Spinal cord (tissue), 10 donors: Measurements from ENCODE around the gene SLC2A10. TPM values are rescaled to one million over a fixed set of nuclear protein-coding genes. Genes with fewer than 3 reads are reported as not detected.

ENCODE experiments used
- DNase-seq, 6 donors: peaks; one replicate each; pipeline versions ENCODE4 v3.0.0 to v3.0.0-alpha.2; 2013 to 2015; ENCODE audit warnings: low spot score in 6 of 6, low read depth in 4 of 6
- H3K27ac ChIP-seq: one replicate; pipeline ENCODE4 v1.5.1; 2013; ENCODE audit warnings: low read depth, low read length, control low read depth
- H3K27me3 ChIP-seq: one replicate; pipeline ENCODE4 v1.6.1; 2013; ENCODE audit warnings: low read length; ENCODE audit not compliant: control insufficient read depth, insufficient read depth
- H3K36me3 ChIP-seq: one replicate; pipeline ENCODE4 v1.6.1; 2013; ENCODE audit warnings: low read length; ENCODE audit not compliant: control insufficient read depth, insufficient read depth
- H3K4me1 ChIP-seq: one replicate; pipeline ENCODE4 v1.6.1; 2013; ENCODE audit warnings: low read length; ENCODE audit not compliant: control insufficient read depth, insufficient read depth
- H3K4me3 ChIP-seq: one replicate; pipeline ENCODE4 v1.5.1; 2013; ENCODE audit warnings: low read depth, low read length, control low read depth
- H3K9me3 ChIP-seq: one replicate; pipeline ENCODE4 v1.6.1; 2013; ENCODE audit warnings: low read length; ENCODE audit not compliant: control insufficient read depth, insufficient read depth
- WGBS: methylation state at CpG from one replicate; pipeline ENCODE4 v1.1.5; 2013; ENCODE audit warnings: missing lambda C conversion rate; ENCODE audit not compliant: insufficient coverage; 5-methylcytosine and 5-hydroxymethylcytosine counted together
- polyA plus RNA-seq, 2 donors: library from polyadenylated mRNA; unstranded; fragments of 120-200 nt; gene quantifications; one replicate each; pipeline ENCODE4 v1.2.1, GENCODE V29; 2013; ENCODE audit not compliant: insufficient read length in 2 of 2
- total RNA-seq, 2 donors: library from RNA; depleted of rRNA in 1 of 2; stranded (reverse); fragments of 120-200 nt in 1 of 2; fragments of >200 nt in 1 of 2; gene quantifications; one replicate each; pipeline versions ENCODE4 v1.2.3 to v1.2.4, GENCODE V29; 2013 to 2014
- donor health status: healthy.

SLC2A10 gene
- total and polyA plus RNA-seq, 4 donors = 14.6 to 31.1 (median 17.3) TPM

DNA sequence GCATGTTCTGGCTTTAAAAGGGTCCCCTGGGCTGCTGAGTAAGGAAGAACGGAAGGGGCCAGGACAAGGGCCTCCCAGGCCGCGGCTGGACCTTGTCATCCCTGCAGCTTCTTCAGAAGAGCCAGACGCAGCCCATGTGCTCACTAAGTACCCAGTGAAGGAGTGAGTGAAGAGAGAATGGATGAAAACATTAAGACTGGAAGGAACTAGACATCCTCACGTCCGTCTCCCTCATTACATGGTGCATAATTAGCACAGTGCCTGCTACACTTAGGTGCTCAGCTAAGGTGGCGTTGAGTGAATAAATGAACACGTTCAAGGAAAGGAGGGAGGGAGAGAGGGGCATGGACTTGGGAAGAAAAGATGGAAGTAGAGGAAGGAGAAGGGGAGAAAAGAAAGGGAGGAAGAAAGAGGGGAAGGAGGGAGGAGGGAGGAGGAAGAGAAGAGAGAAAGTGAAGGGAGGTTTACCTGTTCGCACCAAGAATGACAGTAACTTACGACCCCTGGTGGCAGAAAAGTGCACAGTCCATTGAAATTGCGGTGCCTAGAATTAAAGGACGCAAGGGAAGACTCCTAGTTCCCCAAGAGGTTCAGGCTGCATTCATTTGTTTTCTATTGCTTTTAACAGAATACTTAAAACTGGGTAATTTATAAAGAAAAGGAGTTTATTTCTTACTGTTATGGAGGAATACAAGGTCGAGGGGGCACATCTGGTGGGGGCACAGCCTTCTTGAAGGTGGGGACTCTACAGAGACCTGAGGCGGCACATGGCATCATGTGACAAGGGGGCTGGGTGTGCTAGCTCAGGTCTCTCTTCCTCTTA, 28.2 kb upstream of the SLC2A10 start:
- no peak overlapping the region for H3K27ac ChIP-seq
- H3K27me3 ChIP-seq = no peaks in the 10 kb centered on the region
- peaks cover 4% of the 10 kb centered on the region for H3K36me3 ChIP-seq
- H3K4me3 ChIP-seq = no peak overlapping the region
- H3K9me3 ChIP-seq = no peaks in the 10 kb centered on the region
- WGBS = 57% methylated on average over 9 of the region's 14 CpGs
- peak in 4 of 6 donors; percentile 62 to 91 (median 76) for DNase-seq
- H3K4me1 ChIP-seq = peaks cover 19% of the 10 kb centered on the region

DNA sequence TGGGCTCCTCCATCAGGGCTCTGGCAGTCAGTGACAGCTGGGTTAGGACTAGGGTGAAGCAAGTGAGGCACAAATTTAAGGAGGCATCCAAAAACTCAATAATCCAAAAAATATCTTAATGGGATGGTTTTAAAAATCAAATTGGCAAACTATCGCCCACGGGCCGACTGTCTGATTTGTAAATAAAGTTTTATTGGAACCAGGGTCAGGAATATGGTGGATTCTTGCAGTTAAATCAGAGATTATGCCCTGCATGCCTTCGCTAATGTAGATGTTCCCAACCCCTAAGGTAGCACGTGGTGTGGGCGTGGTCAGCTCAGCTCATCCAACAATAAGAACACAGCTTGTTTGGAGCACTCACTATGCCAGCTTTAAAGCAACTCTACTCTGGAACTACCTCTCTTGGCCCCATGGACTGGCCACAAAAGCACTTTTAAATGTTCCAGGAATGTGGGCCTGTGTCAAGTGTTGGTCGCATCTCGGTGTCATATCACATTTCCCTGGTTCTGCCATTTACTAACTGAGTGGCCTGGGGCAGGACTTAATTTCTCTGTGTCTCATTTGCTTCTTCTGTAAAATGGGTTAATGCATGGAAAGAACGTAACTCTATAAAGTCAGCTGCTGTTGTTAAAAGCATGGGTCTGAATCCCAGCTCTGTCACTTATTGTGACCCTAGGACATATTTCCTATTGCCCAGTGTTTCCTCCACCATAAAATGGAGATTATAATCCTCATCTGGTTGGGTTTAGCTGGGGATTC, 27.2 kb upstream of the SLC2A10 start:
- no peaks in the 10 kb centered on the region for H3K27me3 ChIP-seq
- no peak overlapping the region for H3K4me3 ChIP-seq
- WGBS = 89% methylated on average over 8 of the region's 9 CpGs
- no peak for DNase-seq
- H3K36me3 ChIP-seq = peaks cover 4% of the 10 kb centered on the region
- H3K27ac ChIP-seq = no peak overlapping the region
- H3K9me3 ChIP-seq = no peaks in the 10 kb centered on the region
- H3K4me1 ChIP-seq = peaks cover 20% of the 10 kb centered on the region

DNA sequence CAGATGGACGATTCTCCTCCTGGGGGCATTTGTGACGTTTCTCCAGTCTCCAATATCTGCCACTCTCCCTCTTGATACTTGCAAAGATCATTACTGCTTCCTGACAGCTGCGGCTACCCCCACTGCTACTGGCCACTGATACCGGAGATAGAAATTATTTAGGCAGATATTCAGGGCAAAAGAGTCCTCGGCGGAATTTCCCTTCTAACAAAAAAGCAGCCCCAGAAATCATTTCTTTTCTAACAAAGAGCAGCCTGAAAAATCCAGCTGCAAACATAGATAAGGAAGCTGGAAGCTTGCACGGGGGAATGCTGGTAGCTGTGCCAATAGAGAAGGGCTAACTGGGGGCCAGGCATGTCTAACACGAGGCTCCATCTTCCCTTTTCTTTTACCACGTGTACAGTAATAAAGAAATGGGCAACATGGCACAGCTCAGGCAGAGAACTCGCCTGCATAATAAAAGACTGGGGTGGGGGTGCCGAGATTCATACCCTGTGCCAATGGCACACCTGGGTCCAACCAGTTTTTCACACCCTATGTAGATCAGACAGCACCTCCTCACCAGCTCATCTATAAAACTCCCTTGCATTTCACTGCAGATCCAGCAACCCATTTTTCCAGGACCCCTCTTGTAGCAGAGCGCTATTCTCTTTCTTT, 26.3 kb upstream of the SLC2A10 start:
- H3K27ac ChIP-seq = no peak overlapping the region
- peak in 2 of 6 donors; percentile 54 to 70 for DNase-seq
- WGBS = 33% methylated on average over 6 of the region's 12 CpGs

DNA sequence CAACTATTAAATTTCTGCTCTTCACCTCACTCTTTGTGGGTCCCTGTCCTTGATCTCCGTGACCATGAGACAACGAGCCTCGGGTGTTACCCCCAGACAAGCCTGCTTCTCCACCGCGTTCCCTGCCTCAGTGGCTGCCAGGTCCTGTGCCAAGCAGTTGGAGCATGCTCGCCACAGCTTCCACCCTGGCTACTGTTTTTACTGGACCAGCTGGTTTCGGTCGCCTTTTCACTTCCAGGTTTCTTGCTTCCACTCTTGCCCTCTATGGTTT, 25.8 kb upstream of the SLC2A10 start:
- H3K4me3 ChIP-seq = peak overlapping the region; percentile 43

More for the DNA sequence above, 26.3 kb upstream of the SLC2A10 start:
- Histone ChIP-seq H3K4me3 (no peak overlapping the region), H3K36me3 (peaks cover 4% of the 10 kb centered on the region), H3K27me3 (no peaks in the 10 kb centered on the region), H3K9me3 (no peaks in the 10 kb centered on the region), H3K4me1 (peaks cover 26% of the 10 kb centered on the region)

DNA sequence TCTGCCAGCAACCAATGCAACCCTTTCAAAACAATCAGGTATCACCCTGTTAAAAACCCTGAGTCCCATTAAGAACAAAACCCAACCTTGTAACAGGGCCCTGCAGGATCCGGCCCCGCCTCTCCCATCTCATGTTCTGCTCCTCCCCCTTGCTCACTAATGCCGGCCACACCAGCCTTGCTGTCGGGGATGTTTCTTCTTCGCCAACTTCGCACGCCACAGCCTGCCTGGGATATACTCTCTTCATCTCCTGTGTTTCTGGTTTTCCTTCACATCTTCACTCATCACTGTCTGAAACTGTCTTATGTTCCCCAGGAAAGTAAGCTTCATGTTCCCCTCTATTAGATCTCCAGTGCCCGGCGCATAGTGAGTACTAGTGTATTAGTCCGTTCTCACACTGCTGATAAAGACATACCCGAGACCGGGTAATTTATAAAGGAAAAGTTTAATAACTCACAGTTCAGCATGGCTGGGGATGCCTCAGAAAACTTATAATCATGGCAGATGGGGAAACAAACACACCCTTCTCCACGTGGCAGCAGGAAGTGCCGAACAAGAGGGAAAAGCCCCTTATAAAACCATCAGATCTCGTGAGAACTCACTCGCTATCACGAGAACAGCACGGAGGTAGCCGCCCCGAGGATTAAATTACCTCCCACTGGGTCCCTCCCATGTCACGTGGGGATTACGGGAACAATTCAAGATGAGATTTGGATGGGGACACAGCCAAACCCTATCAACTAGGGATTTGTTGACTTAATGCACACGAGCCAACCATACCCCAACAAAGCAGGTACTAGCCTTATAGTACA, 25.3 kb upstream of the SLC2A10 start:
- Histone ChIP-seq H3K9me3 (no peaks in the 10 kb centered on the region), H3K27me3 (no peaks in the 10 kb centered on the region), H3K36me3 (peaks cover 4% of the 10 kb centered on the region), H3K4me3 (peak overlapping the region; percentile 43), H3K27ac (peak overlapping the region; percentile 76), H3K4me1 (peaks cover 31% of the 10 kb centered on the region)
- 18% methylated on average over 9 of the region's 23 CpGs for WGBS
- peak in 2 of 6 donors; percentile 61 to 76 for DNase-seq

More for the DNA sequence above, 25.8 kb upstream of the SLC2A10 start:
- no peaks in the 10 kb centered on the region for H3K9me3 ChIP-seq
- 32% methylated on average over 8 of the region's 8 CpGs for WGBS
- DNase-seq = no peak
- H3K27ac ChIP-seq = peak overlapping the region; percentile 76
- peaks cover 4% of the 10 kb centered on the region for H3K36me3 ChIP-seq
- peaks cover 31% of the 10 kb centered on the region for H3K4me1 ChIP-seq
- no peaks in the 10 kb centered on the region for H3K27me3 ChIP-seq

DNA sequence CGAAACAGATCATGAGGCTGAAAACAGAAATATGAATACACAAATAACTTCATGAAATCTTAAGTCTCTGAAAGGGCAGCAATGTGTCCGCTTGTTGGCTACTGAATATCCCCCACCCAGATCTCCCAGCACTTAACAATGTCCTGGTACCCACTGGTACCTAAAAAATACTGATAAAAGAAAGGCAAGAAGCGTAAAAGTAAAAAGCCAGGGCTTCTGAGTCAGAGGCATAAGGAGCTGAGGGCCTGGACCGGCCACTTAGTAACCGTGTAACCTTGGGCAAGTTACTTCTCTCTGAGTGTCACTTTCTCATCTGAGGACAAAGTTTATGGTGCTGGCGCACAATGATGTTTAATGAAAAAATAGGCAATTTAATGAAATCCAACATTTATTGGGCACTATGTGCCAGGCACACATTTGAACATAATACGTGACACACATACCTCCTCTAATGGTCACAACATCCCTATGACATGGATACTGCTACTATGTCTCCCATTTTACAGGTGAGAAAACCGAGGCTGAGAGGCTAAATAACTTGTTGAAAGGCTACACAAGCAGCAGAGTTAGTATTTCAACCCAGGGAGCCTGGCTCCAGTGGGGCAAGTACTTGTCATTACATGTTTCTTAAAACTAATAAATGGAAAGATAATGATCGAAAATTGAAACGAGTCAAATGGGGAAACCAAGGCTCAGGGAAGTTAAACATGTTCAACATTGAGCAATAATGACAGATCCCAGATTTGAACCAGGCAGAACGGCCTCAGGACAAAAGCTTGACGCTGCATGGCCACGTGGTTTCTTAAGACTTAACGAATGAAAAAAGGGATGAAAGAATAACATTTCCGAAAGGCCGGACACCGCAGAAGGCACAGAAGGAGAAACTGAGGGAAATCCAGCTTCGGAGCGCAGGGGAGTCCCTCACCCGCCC, 21.0 kb upstream of the SLC2A10 start:
- Histone ChIP-seq H3K4me1 (peaks cover 18% of the 10 kb centered on the region), H3K9me3 (no peaks in the 10 kb centered on the region), H3K27me3 (no peaks in the 10 kb centered on the region), H3K4me3 (peak overlapping the region; percentile 77), H3K27ac (peak overlapping the region; percentile 82), H3K36me3 (no peaks in the 10 kb centered on the region)
- 6% methylated on average over 14 of the region's 20 CpGs for WGBS
- DNase-seq = peak in 1 of 6 donors; percentile 34

DNA sequence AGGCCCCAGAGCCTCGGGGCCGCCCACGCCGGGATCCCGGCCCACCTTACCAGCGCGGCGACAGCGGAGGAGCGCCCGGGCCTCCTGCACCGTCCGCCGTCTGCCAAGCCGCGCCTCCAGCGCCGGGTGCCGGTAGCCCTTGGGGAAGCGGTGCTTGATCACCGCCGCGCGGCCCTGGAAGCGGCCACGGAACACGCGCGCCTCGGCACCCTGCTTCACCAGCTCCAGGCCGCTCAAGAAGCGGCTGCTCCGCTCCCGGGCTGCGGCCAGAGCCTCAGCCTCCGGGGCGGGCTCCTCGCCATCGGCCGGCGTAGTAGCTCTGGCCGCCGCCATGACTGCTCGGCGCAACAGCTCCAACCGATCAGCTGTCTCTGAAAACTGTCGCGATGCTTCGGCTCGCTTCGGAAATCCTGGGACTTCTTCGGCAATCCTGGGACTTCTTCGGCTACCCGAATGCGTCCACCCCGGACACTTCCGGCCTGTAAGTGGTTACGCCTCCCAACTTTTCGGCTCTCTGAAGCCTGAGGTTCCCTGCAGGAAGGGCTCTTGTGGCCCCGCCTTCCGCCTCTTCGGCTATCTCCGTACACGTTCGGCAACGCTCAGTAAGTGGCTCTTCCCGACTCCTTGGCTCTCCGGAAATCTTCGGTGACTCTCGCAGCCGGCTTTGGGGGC, 20.2 kb upstream of the SLC2A10 start, which contains the start of gene TP53RK:
Gene TP53RK, minus strand, starts transcription at position 363 of the 672 bp plus-strand sequence. Its CDS starts 30 bp downstream, at position 333.
- peak; percentile 97 to 100 (median 99) for DNase-seq
- H3K4me1 ChIP-seq = peaks cover 12% of the 10 kb centered on the region
- no peaks in the 10 kb centered on the region for H3K27me3 ChIP-seq
- peak within 1 kb of the TSS; percentile 82 for H3K27ac ChIP-seq
- no peaks in the 10 kb centered on the region for H3K9me3 ChIP-seq
- under 1% methylated on average over 71 of the region's 71 CpGs for WGBS
- peak within 1 kb of the TSS; percentile 77 for H3K4me3 ChIP-seq
- H3K36me3 ChIP-seq = no peaks in the 10 kb centered on the region

DNA sequence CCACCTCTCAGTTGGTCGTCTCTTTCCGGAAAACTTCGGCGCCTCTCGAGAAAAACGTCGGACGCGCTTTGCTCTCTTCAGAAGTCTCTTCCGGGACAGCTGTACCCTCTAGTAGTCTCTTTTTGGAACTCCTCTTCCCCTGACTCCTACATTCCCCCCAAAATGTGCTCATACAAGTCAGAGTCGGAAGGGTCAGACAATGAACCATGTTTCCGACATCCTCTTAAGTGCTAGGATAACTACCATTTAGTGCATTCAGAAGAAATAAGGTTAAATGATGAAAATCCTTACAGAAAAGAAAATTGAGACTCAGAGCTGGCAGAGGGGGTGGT, 19.7 kb upstream of the SLC2A10 start:
- 0% methylated on average over 10 of the region's 12 CpGs for WGBS
- peaks cover 12% of the 10 kb centered on the region for H3K4me1 ChIP-seq
- no peak for DNase-seq
- no peaks in the 10 kb centered on the region for H3K27me3 ChIP-seq
- peak overlapping the region; percentile 82 for H3K27ac ChIP-seq
- no peaks in the 10 kb centered on the region for H3K36me3 ChIP-seq
- H3K9me3 ChIP-seq = no peaks in the 10 kb centered on the region
- H3K4me3 ChIP-seq = peak overlapping the region; percentile 77
